ENCODE measurements around the gene FBXL16.

FBXL16 gene

GRCh38 chr16:677316-678190 lies 28.0 kb downstream of the FBXL16 start:
- Histone ChIP-seq H3K27me3 (ENCODE audit: control insufficient read depth in 1 of 2, insufficient read depth in 1 of 2, low read length in 2 of 2) (no peaks in the 10 kb centered on the region), H4K91ac (ENCODE audit: low read length) (peak overlapping the region; percentile 11), H2BK120ac (ENCODE audit: low read depth, low read length) (no peak overlapping the region), H3K79me1 (replicated peaks; ENCODE audit: low read length, poor library complexity, severe bottlenecking) (peaks cover 2% of the 10 kb centered on the region), H3K27ac (ENCODE audit: low read length, poor library complexity, severe bottlenecking) (no peak overlapping the region), H3K9ac (ENCODE audit: low read length) (no peak overlapping the region), H4K8ac (ENCODE audit: low read length) (no peak overlapping the region), H2BK12ac (ENCODE audit: low read length in 2 of 2) (no peak overlapping the region), H3K36me3 (ENCODE audit: control insufficient read depth in 1 of 2, insufficient read depth in 2 of 2, low read depth in 1 of 2, low read length in 2 of 2) (peaks cover 24 to 53% of the 10 kb centered on the region in 2 experiments), H3K4me2 (ENCODE audit: low read length, poor library complexity, severe bottlenecking) (no peak overlapping the region), H3K4me1 (ENCODE audit: control insufficient read depth, insufficient read depth, low read depth, low read length) (peaks cover 60% of the 10 kb centered on the region), H3K4ac (ENCODE audit: low read depth in 1 of 2, low read length in 2 of 2) (no peak overlapping the region), H2AFZ (ENCODE audit: low read depth, low read length) (no peak overlapping the region), H3K23ac (ENCODE audit: low read length in 2 of 2) (no peak overlapping the region), H2BK15ac (ENCODE audit: low read depth, poor library complexity, severe bottlenecking) (no peak overlapping the region), H2AK5ac (ENCODE audit: low read length, severe bottlenecking) (no peak overlapping the region), H3K18ac (ENCODE audit: low read depth in 1 of 2, low read length in 2 of 2) (no peak overlapping the region), H2BK5ac (ENCODE audit: low read depth, low read length, poor library complexity, severe bottlenecking) (no peak overlapping the region), H3K9me3 (ENCODE audit: control insufficient read depth, low read length) (no peaks in the 10 kb centered on the region), H3K14ac (ENCODE audit: low read length in 2 of 2) (no peak overlapping the region), H3K4me3 (ENCODE audit: insufficient read depth in 1 of 2, low read depth in 1 of 2, low read length in 2 of 2) (no peak overlapping the region)
- 81% methylated on average over 55 of the region's 57 CpGs for WGBS
- DNase-seq: no peak

GRCh38 chr16:676913-677312 lies 28.7 kb downstream of the FBXL16 start:
- Histone ChIP-seq H2BK120ac (ENCODE audit: low read depth, low read length) (no peak overlapping the region), H2AFZ (ENCODE audit: low read depth, low read length) (no peak overlapping the region), H2AK5ac (ENCODE audit: low read length, severe bottlenecking) (no peak overlapping the region), H3K9ac (ENCODE audit: low read length) (no peak overlapping the region), H2BK12ac (ENCODE audit: low read length in 2 of 2) (no peak overlapping the region), H2BK5ac (ENCODE audit: low read depth, low read length, poor library complexity, severe bottlenecking) (no peak overlapping the region), H3K18ac (ENCODE audit: low read depth in 1 of 2, low read length in 2 of 2) (no peak overlapping the region), H3K4me3 (ENCODE audit: insufficient read depth in 1 of 2, low read depth in 1 of 2, low read length in 2 of 2) (no peak overlapping the region), H3K79me1 (replicated peaks; ENCODE audit: low read length, poor library complexity, severe bottlenecking) (peaks cover 5% of the 10 kb centered on the region), H3K4me1 (ENCODE audit: control insufficient read depth, insufficient read depth, low read depth, low read length) (peaks cover 53% of the 10 kb centered on the region), H3K9me3 (ENCODE audit: control insufficient read depth, low read length) (no peaks in the 10 kb centered on the region), H3K27ac (ENCODE audit: low read length, poor library complexity, severe bottlenecking) (no peak overlapping the region), H4K91ac (ENCODE audit: low read length) (peak overlapping the region; percentile 44), H3K23ac (ENCODE audit: low read length in 2 of 2) (no peak overlapping the region), H3K4me2 (ENCODE audit: low read length, poor library complexity, severe bottlenecking) (no peak overlapping the region), H3K36me3 (ENCODE audit: control insufficient read depth in 1 of 2, insufficient read depth in 2 of 2, low read depth in 1 of 2, low read length in 2 of 2) (peaks cover 24 to 53% of the 10 kb centered on the region in 2 experiments), H3K14ac (ENCODE audit: low read length in 2 of 2) (no peak overlapping the region), H4K8ac (ENCODE audit: low read length) (no peak overlapping the region), H3K27me3 (ENCODE audit: control insufficient read depth in 1 of 2, insufficient read depth in 1 of 2, low read length in 2 of 2) (no peaks in the 10 kb centered on the region), H3K4ac (ENCODE audit: low read depth in 1 of 2, low read length in 2 of 2) (no peak overlapping the region), H2BK15ac (ENCODE audit: low read depth, poor library complexity, severe bottlenecking) (no peak overlapping the region)
- WGBS: 86% methylated on average over 23 of the region's 23 CpGs
- no peak for DNase-seq

- DNase-seq: no peak
- no peak overlapping the region for H4K8ac ChIP-seq (ENCODE audit: low read length)
- H3K9me3 ChIP-seq (ENCODE audit: control insufficient read depth, low read length): no peaks in the 10 kb centered on the region
- H3K18ac ChIP-seq (ENCODE audit: low read depth in 1 of 2, low read length in 2 of 2): no peak overlapping the region
- no peak overlapping the region for H2BK15ac ChIP-seq (ENCODE audit: low read depth, poor library complexity, severe bottlenecking)
- H2BK5ac ChIP-seq (ENCODE audit: low read depth, low read length, poor library complexity, severe bottlenecking): no peak overlapping the region
- H3K36me3 ChIP-seq (ENCODE audit: control insufficient read depth in 1 of 2, insufficient read depth in 2 of 2, low read depth in 1 of 2, low read length in 2 of 2): peaks cover 23 to 53% of the 10 kb centered on the region in 2 experiments
- peaks cover 49% of the 10 kb centered on the region for H3K4me1 ChIP-seq (ENCODE audit: control insufficient read depth, insufficient read depth, low read depth, low read length)
- no peak overlapping the region for H2AFZ ChIP-seq (ENCODE audit: low read depth, low read length)
- H3K27ac ChIP-seq (ENCODE audit: low read length, poor library complexity, severe bottlenecking): no peak overlapping the region
- 94% methylated on average over 21 of the region's 21 CpGs for WGBS
- H2AK5ac ChIP-seq (ENCODE audit: low read length, severe bottlenecking): no peak overlapping the region
- no peak overlapping the region for H2BK12ac ChIP-seq (ENCODE audit: low read length in 2 of 2)
- H3K23ac ChIP-seq (ENCODE audit: low read length in 2 of 2): no peak overlapping the region
- H3K79me1 ChIP-seq (replicated peaks; ENCODE audit: low read length, poor library complexity, severe bottlenecking): peaks cover 5% of the 10 kb centered on the region
- peak overlapping the region; percentile 44 for H4K91ac ChIP-seq (ENCODE audit: low read length)
- H2BK120ac ChIP-seq (ENCODE audit: low read depth, low read length): no peak overlapping the region
- H3K4me3 ChIP-seq (ENCODE audit: insufficient read depth in 1 of 2, low read depth in 1 of 2, low read length in 2 of 2): no peak overlapping the region
- H3K4me2 ChIP-seq (ENCODE audit: low read length, poor library complexity, severe bottlenecking): no peak overlapping the region
- H3K27me3 ChIP-seq (ENCODE audit: control insufficient read depth in 1 of 2, insufficient read depth in 1 of 2, low read length in 2 of 2): no peaks in the 10 kb centered on the region
- no peak overlapping the region for H3K9ac ChIP-seq (ENCODE audit: low read length)
- H3K14ac ChIP-seq (ENCODE audit: low read length in 2 of 2): no peak overlapping the region
- no peak overlapping the region for H3K4ac ChIP-seq (ENCODE audit: low read depth in 1 of 2, low read length in 2 of 2)
Measured at GRCh38 chr16:676565-676902, 29.1 kb downstream of the FBXL16 start.

GRCh38 chr16:675884-676564 lies 29.6 kb downstream of the FBXL16 start:
- Histone ChIP-seq H3K14ac (ENCODE audit: low read length in 2 of 2) (no peak overlapping the region), H3K18ac (ENCODE audit: low read depth in 1 of 2, low read length in 2 of 2) (no peak overlapping the region), H3K4ac (ENCODE audit: low read depth in 1 of 2, low read length in 2 of 2) (no peak overlapping the region), H3K27ac (ENCODE audit: low read length, poor library complexity, severe bottlenecking) (no peak overlapping the region), H3K79me1 (replicated peaks; ENCODE audit: low read length, poor library complexity, severe bottlenecking) (peaks cover 9% of the 10 kb centered on the region), H3K9ac (ENCODE audit: low read length) (no peak overlapping the region), H4K91ac (ENCODE audit: low read length) (no peak overlapping the region), H3K27me3 (ENCODE audit: control insufficient read depth in 1 of 2, insufficient read depth in 1 of 2, low read length in 2 of 2) (no peaks in the 10 kb centered on the region), H3K9me3 (ENCODE audit: control insufficient read depth, low read length) (no peaks in the 10 kb centered on the region), H3K4me2 (ENCODE audit: low read length, poor library complexity, severe bottlenecking) (peak overlapping the region; percentile 89), H2BK15ac (ENCODE audit: low read depth, poor library complexity, severe bottlenecking) (no peak overlapping the region), H2BK120ac (ENCODE audit: low read depth, low read length) (peak overlapping the region; percentile 39), H2AK5ac (ENCODE audit: low read length, severe bottlenecking) (no peak overlapping the region), H3K4me3 (ENCODE audit: insufficient read depth in 1 of 2, low read depth in 1 of 2, low read length in 2 of 2) (peak overlapping the region; percentile 48 to 75), H4K8ac (ENCODE audit: low read length) (no peak overlapping the region), H2BK12ac (ENCODE audit: low read length in 2 of 2) (no peak overlapping the region), H3K4me1 (ENCODE audit: control insufficient read depth, insufficient read depth, low read depth, low read length) (peaks cover 44% of the 10 kb centered on the region), H3K36me3 (ENCODE audit: control insufficient read depth in 1 of 2, insufficient read depth in 2 of 2, low read depth in 1 of 2, low read length in 2 of 2) (peaks cover 24 to 53% of the 10 kb centered on the region in 2 experiments), H2BK5ac (ENCODE audit: low read depth, low read length, poor library complexity, severe bottlenecking) (no peak overlapping the region), H3K23ac (ENCODE audit: low read length in 2 of 2) (no peak overlapping the region), H2AFZ (ENCODE audit: low read depth, low read length) (no peak overlapping the region)
- WGBS: 87% methylated on average over 13 of the region's 25 CpGs
- DNase-seq: no peak
